CD4-positive, alpha-beta T cell treated with Interleukin-1 beta for 1 hour (primary cell): ENCODE data around the gene CCR6.
"Not testable (repeated sequence)": the region's sequence is repeated elsewhere in the genome, so short reads cannot be mapped to it uniquely, and the experiment has no call there.

Source experiments
- DNase-seq, 2 donors: peaks; one replicate each; pipeline ENCODE4 v3.0.0-alpha.2; 2020 to 2022

Gene CCR6

DNA sequence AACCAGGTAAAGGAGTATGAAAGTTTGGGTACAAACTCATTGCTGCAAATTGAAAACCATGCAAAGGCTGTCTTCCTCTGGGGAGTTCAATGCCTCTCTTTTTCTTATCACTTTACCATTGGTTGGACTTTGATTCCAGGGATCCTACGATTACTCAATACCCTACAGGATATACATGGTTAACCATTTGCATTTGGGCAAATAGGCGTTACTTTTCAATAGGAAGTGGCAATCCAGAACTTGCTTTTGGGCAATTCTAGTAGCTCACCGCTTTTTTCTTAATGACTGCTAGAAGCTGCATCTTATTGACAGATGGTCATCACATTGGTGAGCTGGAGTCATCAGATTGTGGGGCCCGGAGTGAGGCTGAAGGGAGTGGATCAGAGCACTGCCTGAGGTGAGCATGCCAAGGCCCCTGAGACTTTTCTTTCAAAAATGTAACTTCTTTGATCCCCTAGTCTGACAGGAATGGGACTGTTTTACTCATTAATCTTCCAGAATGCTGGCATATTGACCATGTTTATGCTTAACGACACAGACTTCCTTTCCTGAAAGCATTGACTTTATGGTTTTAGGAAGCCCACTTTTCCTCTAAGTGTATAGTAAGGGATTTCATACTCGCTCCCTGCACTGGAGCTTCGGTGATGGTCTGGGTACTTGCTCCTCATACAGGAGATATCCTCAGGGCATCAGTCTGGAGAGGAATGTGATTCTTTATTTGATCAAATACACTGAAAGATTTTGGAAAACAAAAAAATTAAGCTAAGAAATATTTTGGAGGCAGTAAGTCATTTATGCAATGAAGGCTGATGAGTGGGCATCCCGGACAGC is at the start of gene CCR6:
Gene CCR6 (plus strand): TSS at position 270 of the 831 bp plus-strand sequence. CDS start 13,039 bp downstream, outside the sequence.
- DNase-seq = no peak

DNA sequence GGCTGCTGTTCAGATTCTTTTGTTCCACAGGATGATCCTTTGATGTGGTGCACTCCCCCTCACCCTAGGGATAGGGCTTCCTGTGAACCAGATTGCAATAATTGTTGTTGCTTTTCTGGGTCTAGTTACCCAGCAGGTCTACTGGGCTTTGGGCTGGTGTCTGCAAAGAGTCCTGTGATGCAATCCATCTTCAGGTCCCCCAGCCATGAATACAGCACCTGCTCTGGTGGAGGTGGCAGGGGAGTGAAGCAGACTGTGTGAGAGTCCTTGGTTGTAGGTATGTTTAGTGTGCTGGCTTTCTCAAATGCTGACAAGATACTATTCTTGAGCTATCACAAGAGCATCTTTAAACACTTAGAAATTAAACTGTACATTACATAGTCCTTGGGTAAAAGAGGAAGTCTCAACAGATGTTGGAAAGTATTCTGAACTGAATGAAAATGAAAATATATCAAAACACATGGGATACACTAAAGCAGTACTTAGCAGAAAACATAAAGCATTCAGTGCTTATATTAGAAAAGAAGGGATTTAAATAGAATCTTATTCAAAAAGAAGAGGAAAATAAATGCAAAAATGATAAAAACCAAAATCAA is 49.1 kb upstream of the CCR6 start:
- no peak for DNase-seq

DNA sequence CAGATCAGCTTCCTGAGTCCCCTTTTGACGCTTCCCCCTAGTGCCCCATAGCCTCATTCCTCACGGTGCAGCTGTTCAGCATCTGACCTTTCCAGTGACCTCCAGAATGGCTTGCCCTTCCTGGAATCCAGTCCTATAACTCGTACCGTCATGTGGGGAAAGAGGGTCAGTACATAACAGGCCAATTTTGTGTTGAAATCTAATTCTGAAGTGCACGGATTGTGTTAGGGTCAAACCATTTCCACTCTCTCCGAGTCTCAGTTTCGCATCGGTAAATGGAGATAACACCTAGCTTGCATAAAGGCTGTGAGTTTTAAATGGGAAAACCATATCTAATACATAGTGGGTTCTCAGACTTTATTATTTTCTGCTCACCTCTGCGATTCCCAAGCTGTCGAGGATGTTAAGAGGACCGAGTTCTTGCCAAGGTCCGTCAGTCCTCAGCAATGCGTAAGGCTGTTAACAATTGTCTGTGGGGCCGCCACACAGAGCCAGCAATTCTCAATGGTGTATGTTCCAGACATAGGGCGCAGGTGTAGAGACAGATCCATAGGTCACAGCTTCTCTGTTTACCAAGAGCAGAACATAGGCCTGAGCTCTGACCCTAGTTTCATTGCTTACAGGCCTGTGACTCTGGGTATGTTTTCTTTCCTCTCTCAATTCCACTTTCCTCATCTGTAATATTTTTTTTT is 45.5 kb upstream of the CCR6 start:
- DNase-seq = no peak

DNA sequence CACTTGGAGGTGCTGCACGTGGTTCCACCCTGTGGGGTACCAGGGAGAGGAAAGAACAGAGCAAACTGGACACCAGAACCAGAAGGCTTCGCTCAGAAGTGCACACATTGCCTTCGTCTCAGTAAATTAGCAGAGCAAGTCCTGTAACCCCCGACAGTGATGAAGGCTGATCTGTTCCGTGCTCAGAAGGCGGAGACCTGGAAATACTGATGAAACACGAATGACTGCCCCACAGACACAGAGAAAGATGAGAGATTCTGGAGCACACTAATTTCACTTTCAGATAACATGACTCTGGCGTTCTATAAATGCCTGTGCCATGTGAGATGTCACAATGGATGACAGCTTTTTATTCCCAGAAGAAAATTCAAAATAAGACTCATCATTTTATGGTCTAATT is 44.2 kb upstream of the CCR6 start:
- DNase-seq = no peak

DNA sequence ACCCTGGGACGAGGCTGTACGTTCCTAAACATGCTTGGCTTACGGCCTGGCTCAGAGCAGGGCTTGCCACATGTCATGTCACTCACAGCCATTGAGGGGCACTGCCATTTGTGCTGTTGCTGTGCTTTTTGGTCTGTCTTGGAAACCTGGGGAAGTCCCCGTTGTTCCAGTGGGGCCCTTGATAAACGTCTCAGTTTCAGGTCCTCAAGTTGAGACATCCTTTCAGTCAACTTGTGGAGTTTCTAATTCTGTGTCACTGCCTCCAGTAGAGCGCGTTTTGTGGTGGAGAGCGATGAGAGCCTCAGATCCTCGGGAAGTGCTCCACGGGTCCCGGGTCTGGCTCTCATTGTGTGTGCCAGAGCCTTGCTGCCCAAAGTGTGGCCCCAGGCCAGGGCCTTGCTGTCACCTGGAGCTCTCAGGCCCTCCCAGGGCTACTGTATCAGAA is 43.0 kb upstream of the CCR6 start:
- peak; percentile 72 to 83 for DNase-seq

DNA sequence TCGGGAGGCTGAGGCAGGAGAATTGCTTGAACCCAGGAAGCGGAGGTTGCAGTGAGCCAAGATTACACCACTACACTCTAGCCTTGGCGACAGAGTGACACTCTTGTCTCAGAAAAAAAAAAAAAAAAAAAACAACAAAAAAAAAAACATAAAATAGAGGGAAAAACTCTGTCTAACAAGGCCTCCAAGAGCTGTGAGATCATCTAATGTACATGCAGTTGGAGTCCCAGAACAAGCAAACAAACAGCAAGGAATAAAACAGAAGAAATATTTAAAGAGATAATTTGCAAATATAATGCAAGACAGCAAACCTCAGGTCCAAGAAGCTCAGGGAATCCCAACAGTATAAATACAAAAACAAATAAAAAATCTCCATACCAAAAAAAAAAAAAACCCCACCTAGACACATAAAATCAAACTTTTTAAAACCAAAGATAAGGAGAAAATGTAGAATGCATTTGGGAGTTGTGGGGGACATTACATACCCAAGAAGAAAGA is 35.0 kb upstream of the CCR6 start:
- no peak for DNase-seq

DNA sequence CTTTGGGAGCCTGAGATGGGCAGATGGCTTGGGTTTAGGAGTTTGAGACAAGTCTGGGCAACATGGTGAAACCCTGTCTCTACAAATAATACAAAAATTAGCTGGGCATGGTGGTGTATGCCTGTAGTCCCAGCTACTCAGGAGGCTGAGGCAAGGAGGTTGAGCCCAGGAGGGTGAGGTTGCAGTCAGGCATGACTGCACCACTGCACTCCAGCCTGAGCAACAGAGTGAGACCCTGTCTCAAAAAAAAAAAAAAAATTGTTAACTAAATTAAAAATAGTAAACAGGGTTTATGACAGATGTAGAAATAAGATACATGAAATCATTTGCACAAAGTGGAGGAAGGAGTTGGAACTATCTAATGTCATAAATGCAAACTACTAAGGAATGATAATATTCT is 34.2 kb upstream of the CCR6 start:
- not testable (repeated sequence) for DNase-seq

DNA sequence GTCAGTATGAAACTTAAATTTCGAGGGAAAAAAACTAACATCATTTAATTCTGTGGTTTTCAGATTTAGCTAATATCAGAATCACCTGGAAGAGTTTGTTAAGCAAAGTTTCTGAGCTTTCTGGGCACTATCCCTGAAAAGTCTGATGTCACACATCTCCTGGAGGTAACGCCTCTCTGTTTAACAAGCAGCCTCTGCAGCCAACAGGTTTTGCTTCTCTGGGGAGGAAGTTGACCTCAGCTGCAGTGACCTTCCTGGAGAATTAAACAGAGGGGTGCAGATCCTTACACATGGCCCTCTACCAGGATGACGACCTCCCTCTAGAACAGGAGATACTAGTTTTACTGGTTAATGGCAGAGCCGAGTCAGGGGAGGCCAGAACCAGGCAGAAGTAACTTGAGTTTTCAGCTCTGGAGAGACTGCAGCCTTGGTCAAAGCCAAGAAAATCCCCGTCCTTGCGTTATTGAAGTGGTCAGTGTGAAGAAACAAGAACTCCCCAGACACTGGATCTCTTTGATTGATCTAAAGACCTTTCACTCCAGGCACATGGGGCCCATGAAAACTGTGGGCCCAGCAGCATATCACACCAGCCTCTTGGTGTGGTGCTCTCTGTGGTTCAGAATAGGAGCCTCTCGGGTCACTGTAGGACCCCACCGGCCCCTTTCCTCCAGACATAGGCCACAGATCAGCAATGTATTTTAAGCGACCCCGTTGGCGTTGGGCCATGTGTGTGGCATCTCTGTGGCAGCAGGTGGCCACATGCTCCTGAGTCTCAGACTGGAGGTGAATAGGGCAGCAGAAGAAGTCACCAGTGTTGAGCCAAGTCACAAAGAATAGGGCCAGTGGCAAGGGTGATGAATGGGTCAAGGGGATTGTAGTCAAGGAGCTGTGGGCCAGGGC is 33.4 kb upstream of the CCR6 start:
- DNase-seq = no peak

DNA sequence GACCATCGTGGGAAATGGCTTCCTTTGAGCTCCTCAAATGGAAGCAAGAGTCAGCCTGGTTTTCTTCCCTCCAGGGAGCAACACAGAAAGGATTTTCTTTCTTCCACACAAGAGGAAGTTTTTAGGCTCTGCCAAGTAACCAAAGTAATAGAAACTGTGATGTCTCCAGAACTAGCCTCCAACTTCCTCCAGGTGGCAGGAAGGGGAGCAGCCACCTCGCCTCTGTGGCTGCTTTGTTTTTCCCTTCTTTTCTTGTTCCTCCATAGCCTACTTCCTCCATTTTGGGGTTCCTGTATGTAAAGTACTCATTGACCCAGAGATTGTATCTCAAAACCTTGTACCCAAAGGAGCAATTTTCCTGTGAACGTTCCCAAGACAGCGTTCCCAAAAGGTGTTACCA is 32.7 kb upstream of the CCR6 start:
- DNase-seq = no peak

DNA sequence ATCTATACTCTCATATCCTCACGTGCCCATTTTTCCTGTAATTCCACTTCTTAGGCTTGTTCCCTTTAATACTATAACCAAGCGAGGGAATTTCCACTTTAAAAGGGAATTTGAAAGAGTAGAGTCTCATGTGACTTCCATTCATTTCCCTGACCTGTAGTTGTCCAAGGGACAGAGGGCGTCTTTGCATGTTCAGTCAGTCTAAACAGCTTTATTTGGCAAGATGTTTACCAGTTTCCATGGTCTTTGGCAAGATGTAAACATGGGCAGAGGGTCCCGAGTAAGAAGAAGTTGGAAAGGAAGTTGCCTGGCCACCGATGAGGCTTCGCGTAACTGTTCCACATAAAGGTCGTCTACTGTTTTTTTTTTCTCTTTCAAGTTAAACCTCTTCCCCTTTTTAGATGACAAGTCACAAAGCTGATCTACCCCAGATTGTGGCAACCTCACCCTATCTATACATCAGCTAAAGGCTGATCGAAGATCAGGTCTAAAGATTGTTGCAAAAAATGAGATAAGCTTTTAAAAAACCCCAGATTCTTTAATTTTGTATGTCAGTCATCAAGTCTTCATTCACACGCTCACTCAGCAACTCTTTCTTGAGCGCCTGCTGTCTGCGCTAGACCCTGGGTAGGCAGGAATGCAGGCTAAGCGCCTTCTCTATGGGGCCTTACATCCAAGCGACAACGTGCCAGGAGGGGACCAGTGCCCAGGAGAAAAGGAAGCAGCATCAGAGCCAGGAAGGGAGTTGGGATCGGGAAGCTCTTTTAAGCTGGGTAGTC is 31.7 kb upstream of the CCR6 start:
- peak; percentile 57 to 75 for DNase-seq

DNA sequence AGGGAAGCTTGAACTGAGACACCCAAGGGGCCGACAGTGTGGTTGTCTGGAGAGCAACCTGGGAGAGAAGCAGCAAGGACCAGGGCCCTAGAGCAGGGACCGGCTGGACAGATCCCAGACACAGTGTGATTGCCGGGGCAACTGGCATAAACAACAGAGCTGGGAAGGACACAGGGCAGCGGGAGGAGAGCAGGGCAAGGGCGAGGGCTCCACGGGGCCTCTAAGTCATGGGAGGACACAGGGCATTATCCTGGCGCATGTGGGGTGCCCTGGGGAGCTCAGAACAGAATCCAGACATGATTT is 31.1 kb upstream of the CCR6 start:
- no peak for DNase-seq

DNA sequence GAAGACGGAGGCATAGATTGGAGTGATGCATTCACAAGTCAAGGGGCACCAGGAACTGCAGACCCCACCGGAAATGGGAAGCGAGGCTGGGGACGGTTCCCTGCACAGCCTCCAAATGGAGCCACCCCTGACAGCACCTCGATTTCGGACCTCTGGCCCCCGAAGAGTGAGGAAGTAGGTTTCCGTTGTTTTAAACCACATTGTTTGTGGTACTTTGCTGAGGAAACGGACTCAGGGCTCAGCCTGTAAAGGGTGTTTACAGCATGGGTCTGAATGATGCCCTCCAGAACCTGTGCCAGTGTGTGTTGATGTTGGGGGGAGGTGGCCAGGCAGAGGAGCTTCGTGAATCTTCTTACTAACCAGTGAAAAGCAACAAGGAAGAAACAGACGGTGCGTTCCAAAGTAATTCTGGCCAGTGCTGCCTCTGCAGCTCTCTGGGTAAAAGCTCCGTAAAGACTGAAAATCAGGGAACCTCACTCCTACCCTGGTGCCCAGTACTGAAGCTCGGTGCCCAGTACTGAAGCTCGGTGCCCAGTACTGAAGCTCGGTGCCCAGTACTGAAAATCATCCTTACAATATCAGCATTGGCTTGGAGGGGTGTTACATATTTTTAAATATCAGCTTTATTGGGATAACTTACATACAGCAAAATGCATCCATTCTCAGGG is 30.1 kb upstream of the CCR6 start:
- DNase-seq = no peak

DNA sequence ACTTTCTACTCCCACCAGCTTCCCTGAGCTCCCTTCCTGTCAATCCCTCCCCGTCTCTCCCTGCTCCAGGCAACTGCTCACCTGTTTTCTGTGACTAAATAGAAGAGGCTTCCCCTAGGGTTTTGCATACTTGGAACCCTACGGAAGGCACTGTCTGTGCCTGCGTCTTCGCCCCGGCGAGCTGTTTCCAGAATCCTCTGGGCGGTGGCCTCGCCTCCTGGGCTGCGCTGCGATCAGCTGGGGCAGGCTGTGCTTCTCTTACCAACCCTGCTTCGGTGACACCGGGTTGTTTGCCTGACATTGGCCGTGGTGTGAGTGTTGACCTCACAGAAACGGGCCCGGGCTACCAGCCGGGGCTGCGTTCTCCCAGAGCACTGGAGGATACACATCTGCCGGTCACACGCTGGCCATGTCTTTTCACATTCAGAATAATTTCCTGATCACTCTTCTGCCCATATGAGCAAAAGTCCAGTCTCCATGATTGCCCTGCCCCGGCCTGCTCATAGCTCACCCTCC is 29.4 kb upstream of the CCR6 start:
- DNase-seq = no peak

DNA sequence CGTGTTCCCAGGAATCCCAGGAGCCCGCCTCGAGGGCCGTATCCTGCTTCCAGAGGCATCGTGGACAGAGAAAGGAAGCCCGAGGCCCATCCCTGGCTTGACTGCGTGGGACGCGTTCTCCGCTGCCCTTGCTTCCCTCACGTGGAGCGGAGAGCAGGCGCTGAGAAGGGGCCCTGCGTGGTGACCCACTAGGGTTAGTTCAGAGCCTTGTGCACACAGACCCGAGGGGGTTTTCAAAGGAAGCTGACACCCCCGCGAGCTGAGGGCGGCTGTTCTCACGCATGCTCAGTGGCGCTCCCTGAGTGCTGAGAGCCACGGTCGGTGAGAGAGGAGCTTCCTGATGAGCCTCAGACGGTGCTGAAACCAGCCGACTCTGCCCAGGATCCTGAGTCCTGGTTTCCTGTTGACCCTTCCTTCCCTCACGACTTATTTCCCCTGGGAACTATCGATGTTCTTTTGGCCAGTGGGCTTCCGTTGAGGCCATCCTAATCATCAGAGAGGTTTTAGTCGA is 28.9 kb upstream of the CCR6 start:
- peak; percentile 80 to 90 for DNase-seq

DNA sequence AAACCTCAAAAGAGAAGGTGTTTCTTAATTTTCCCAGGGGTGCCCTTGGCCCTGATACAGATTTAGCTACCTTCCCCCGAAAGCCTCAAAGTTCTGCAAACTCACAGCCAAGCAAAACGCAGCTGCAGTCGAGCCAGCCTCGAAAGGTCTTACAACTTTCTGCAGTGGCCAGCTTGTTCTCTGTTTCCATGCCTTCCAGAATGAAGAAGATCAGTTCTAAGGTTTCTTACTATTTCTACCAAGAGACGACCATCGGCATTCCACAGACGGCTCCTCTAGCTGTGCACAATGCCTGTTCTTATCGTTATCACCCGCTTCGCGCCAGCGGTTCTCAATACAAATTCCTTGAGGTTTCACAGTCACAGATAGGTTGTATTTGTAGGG is 28.5 kb upstream of the CCR6 start:
- no peak for DNase-seq

DNA sequence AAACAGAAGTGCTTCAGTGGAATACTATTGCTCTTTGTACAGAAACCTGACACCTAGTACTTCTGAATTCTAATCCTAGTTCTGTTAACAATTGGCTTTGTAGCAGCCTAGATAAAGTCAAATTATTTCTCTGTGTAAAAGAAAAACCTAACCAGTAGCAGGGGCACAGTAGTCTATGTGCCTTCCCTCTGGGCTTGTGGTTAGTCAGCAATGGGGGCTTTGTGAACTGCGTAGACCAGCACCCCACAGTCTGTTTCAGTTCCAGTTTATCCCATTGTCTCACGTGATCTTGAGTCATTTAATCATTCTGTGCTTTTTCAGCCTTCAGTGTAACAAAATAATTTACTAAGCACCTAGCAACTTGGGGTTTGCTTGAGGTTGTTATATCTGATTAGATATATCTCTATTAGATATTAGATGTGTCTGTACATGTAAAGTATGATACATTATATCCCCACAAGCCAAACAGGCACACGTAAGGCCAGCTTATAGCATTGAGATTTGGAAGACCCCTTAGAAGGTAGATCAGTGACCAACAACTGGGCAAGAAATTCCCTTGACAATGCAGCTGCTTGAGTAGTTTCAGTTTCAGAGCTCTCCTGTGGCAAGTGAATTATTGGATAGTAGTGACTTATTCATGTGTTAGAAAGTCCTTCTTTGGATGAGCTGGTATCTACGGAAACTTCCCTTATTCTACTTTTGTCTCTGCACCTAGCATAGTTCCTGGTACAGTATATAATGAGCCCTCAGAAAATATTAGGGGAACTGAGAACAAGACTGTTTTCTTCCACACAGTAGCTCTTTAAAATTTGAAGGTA is 27.9 kb upstream of the CCR6 start:
- peak; percentile 40 to 75 for DNase-seq

DNA sequence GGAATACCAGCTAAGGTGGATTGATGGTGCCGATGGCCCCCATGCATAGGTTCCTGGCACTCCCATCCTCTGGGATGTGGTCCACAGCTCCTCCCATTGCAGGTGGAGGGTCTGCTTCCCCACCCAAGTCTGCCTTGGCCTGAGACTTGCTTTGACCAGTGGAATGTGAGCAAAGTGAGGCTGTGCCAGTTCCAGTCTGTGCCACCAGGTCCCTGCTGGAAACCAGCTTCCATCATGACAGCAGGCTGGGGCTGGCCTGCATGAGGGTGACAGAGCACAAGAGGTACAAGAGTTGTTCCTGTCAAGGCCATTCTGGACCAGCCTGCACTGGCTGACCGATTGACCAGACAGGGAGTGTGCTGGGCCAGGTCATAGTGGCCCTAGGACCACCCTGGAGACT is 27.0 kb upstream of the CCR6 start:
- DNase-seq = no peak

DNA sequence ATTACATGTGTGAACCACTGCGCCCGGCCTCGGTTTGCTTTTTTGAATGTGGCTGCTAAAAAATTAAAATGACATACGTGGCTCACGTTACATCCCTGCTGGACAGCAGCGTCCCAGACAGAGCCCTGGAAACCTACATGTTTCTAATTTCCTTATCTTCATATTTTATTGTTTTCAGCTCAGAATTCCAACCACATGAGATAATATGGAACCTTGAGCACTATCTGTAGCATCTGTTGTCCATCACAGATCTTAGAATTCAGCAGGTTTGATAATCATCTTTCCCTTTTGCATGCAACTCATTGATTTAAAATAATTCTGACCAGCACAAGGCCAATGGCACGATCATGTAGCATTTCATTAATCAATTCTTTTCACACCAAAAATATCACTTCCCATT is 25.9 kb upstream of the CCR6 start:
- DNase-seq = no peak

DNA sequence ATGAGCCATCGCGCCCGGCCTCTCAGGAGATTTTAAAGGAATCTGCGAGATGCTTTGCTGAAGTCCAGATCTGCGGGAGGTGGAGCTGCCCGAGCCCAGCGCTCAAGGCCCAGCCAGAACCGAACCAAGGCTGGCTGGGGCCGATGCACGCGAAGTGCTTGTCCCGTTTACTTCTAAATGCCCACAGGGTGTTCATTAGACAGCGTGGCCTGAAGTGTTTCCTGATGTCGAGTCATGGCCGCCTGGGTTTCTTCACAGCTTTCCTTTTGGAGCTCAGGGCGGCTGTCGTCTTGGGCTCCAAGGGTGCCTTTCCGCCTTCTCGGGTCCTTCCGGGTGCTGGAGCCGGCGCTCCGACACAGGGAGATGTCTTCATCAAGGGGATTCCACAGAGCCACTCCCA is 25.1 kb upstream of the CCR6 start:
- DNase-seq = no peak

DNA sequence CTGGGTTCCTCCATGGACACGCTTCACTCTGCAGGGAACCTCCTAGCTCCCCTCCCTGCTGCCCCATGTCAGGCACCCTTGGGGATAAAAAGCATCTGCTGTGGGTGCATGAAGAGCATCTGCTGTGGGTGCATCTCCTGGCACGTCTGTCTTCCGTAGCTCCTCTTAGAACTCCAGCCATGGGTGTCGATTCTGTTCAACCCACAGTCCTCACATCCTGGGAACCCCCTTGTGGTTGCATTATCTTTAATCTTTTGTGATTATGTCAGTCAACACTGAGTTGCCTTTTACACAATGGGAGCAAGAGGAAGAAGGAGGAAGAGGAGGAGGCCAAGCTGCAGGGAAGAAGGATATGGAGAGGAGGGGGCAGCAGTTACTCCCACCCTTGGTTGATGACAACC is 24.1 kb upstream of the CCR6 start:
- peak; percentile 49 to 57 for DNase-seq
